ENCODE results near the gene PHKA2.

GRCh38 chrX:18856645-18856997 is 127.3 kb downstream of the PHKA2 start:
- TF ChIP-seq FOXM1 (IDR thresholded peaks at IDR 0.05; ENCODE audit: borderline replicate concordance) (no peak), CTBP1 (IDR thresholded peaks at IDR 0.05; ENCODE audit: borderline replicate concordance) (no peak), SUZ12 (IDR thresholded peaks at IDR 0.05) (no peak), ZNF384 (IDR thresholded peaks at IDR 0.05) (no peak), ELF4 (IDR thresholded peaks at IDR 0.05) (no peak), L3MBTL2 (conservative IDR thresholded peaks at IDR 0.05) (no peak), HDGF (IDR thresholded peaks at IDR 0.05; ENCODE audit: borderline replicate concordance) (no peak), FOXA1 (IDR thresholded peaks at IDR 0.05) (no peak)
